ENCODE measurements around the gene PDSS2.

Gene PDSS2

DNA sequence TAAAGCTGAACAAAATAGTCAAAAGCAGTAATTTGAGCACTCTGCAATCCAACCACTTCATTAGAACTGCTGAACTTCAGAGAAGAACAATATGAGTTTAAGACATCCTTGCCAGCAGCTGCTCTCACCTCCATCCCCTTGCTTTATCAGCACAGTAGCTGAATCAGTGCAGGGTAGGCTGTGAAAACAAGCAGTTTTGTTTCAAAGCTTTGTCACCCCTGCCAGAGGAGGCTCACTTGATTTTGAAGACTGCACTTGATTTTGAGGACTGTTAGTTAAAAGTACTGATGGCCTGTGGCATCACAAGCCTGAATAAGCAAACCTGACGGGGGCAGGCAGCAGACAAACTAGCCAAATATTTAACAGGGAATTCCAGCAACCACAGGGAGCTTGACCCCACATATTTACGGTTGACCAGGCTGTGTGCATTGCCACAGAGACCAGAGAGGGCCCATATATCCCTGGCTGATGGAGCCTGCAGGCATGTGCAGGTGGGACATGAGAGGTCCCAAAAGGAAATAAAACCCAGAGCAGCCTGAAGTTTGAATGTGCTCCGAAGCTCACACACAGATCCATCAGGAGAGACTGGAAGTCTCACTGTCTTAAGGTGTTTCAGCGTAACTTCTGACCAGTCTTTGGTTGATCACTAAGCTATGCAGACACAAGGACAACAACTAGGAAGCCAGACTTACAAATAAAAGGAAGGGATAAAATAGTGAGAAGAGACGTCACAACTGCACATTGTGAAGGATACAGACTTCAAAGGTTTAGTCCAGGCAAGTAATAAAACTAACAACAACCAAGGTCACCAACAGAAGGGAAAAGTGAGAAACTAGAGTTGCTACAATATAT lies 97.4 kb downstream of the PDSS2 start:
- DNase-seq (ENCODE audit: low spot score): no peak

- no peak for DNase-seq (ENCODE audit: low spot score)
Observed at GRCh38 chr6:107360476-107360875, 98.9 kb downstream of the PDSS2 start.

DNA sequence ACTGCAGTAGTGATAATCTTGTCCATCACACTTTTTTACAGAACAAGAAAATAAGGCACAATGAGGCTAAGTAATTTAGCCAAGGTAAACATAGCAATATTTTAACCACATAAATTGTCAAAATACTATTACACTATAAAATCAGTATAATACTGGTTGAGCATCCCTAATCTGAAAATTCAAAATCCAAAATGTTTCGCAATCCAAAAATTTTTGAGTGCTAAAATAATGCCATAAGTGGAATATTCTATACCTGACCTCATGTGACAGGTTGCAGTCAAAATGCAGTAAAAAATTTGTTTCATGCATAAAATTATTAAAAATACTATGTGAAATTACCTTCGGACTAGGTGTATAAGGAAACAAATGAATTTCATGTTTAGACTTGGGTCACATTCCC lies 101.5 kb downstream of the PDSS2 start:
- DNase-seq (ENCODE audit: low spot score): no peak

DNA sequence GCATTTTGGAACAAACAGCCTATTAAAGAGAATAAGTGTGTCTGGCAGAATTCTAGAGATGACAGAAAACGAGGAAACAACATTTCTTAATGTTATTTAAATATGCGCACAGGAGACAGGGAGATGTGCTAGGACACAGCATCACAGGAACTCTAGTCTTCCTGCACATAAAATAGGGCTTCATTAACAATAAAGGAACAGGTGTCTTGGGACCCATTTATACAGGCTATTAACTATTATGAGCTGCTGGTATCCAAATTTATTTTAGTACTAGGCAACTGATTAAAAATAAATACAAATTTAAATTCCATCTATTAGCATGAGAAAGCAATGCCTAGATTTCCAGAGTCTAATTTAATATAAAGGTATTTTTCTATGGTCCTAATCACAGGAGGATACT lies 102.3 kb downstream of the PDSS2 start:
- DNase-seq (ENCODE audit: low spot score): no peak

DNA sequence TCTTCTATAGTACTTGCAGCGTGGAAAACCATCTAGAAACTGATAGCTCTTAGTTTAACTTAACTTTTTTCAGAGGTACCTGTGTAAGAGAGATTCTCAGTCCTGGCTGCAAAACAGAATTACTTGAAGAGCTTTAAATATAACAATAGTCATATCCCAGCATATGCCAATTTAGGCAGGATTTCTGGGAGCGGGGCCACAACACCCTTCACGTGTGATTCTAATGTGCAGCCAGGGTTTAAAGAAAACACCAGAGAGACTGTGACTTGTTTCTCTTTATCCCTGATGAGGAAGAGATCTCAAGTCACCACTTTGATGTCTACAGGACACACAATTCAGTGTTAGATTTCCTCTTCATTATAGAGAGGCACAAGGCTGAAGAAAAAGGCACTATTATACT lies 103.7 kb downstream of the PDSS2 start:
- no peak for DNase-seq (ENCODE audit: low spot score)

- no peak for DNase-seq (ENCODE audit: low spot score)
Observed at GRCh38 chr6:107354451-107354850, 104.9 kb downstream of the PDSS2 start.

- DNase-seq (ENCODE audit: low spot score): no peak
Observed at GRCh38 chr6:107353773-107354382, 105.5 kb downstream of the PDSS2 start.

DNA sequence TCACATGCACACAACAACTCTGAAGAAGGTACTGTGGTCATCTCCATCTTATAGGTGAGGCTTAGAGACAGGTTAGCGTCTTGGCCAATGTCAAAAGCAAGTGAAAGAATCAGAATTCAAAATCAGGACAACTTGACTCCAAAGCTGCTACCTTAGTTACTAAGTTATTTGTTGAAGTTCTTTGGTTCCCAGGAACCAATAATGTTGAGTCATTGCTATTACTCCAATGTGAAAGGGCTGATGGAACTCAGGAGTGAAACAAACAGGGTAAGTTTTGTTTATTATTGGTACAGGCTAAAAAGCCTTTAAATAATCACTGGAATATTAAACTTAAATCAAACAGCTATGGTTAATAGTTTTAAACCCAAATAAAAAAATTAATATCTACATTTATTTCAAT lies 111.1 kb downstream of the PDSS2 start:
- no peak for DNase-seq (ENCODE audit: low spot score)

GRCh38 chr6:107345393-107345792 lies 114.0 kb downstream of the PDSS2 start:
- DNase-seq (ENCODE audit: low spot score): no peak

DNA sequence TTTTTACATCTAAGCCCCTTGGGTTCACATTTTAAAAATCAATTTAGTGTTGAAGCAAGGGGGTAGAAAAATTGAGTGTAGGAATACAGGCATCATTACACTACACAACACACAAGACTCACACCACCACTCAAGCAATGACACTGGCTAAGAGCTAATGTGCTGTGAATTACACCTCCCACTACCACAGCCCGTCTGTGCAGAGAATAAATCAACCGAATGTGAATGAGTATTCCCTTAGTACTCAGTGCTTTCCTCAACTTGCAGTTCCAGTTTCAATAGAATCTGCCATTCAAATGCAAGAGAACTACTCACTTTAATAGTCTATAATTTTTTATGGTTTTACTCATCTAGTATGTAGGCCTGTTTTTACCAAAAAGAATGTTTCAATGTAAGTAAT lies 114.4 kb downstream of the PDSS2 start:
- DNase-seq (ENCODE audit: low spot score): no peak

- DNase-seq (ENCODE audit: low spot score): no peak
Observed at GRCh38 chr6:107344383-107344782, 115.0 kb downstream of the PDSS2 start.

DNA sequence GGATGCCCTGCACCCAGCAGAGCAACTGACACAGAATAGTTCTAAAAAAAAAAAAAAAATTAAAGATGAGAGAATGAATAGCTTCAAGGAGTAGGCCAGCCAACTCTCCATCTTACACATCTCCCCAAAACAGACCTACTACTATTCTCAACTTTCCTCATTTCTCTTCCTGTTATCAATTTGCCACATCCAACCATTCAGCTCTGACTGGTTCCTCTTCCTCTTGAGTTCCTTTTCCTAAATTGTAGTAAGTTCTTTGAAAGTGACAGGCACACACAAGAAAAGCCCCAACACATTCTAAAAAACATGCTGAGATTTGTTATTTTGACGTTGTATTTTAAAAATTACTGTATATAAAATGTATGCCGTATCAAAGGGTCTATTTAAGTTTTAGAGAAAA lies 117.2 kb downstream of the PDSS2 start:
- DNase-seq (ENCODE audit: low spot score): no peak

GRCh38 chr6:107340881-107341280 lies 118.5 kb downstream of the PDSS2 start:
- no peak for DNase-seq (ENCODE audit: low spot score)

GRCh38 chr6:107337191-107337741 lies 122.1 kb downstream of the PDSS2 start:
- no peak for DNase-seq (ENCODE audit: low spot score)

- no peak for DNase-seq (ENCODE audit: low spot score)
Observed at GRCh38 chr6:107334026-107334425, 125.3 kb downstream of the PDSS2 start.

- DNase-seq (ENCODE audit: low spot score): no peak
Observed at GRCh38 chr6:107333491-107333890, 125.9 kb downstream of the PDSS2 start.

GRCh38 chr6:107331409-107332386 lies 127.7 kb downstream of the PDSS2 start:
- DNase-seq (ENCODE audit: low spot score): no peak

DNA sequence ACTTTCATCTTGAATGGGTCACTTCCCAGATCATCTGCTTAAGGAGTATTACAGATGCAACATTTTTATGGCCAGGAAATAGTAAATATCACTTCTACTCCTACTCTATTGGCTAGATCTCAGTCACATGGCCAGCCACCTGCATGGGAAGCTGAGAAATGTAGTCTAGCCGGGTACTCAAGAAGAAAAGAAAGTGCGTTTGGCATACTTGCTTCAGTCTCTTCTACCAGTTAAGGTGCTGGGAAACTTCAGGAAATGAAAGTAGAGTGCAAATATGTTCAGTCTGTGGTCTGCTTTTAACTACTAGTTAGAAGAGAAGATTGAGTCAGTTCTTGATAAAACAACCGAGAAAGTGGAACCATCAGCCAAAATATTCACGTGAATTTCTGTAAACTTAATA lies 129.2 kb downstream of the PDSS2 start:
- DNase-seq (ENCODE audit: low spot score): no peak

DNA sequence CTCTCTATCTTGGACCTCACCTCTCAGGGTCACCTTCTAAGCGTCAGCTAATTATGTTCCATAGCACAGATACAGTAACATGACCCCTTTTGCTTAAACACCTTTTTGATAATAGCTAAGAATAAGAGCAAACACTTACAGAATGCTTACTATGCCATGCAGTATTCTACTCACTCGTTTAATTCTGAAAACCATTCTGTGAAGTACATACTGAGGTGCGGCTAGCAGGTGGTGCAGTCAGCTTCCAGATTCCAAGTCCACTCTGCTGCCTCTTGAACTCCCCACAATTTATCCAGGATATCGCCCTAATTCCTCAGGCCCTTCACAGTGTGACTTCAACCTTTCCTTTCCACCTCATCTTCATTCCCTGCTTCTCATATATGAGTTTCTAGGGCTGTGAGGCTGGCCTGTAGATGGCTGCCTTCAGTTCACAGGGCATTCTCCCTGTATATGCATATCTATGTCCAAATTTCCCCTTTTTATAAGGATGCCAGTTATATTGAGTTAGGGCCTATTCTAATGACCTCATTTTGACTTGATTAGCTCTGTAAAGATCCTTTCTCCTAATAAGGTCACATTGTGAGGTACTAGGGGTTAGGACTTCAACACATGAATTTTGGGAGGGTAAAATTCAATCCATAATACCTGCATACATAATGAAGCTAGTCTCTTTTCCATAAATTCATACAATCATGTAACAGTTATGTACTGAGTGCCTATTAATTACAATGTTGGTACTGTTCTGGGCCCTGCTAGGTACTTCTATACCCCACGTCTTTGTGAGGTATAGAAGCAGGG lies 130.1 kb downstream of the PDSS2 start:
- DNase-seq (ENCODE audit: low spot score): no peak

DNA sequence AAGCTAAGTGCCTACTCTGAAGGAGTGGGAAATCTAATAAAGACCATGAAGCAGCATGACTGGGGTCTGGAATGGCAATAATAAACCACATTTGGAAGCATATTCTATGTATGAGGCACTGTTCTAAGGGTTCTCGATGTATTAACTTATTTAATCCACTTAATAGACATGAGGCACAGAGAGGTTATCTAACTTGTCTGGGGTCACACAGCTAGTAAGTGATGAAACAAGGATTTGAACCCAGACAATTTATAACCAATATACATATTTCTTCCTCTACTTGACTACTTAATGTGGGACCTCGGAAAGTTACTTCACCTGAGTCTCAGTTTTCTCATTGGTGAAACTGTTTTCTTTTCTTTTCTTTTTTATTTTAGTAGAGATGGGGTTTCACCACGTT lies 131.3 kb downstream of the PDSS2 start:
- DNase-seq (ENCODE audit: low spot score): no peak

DNA sequence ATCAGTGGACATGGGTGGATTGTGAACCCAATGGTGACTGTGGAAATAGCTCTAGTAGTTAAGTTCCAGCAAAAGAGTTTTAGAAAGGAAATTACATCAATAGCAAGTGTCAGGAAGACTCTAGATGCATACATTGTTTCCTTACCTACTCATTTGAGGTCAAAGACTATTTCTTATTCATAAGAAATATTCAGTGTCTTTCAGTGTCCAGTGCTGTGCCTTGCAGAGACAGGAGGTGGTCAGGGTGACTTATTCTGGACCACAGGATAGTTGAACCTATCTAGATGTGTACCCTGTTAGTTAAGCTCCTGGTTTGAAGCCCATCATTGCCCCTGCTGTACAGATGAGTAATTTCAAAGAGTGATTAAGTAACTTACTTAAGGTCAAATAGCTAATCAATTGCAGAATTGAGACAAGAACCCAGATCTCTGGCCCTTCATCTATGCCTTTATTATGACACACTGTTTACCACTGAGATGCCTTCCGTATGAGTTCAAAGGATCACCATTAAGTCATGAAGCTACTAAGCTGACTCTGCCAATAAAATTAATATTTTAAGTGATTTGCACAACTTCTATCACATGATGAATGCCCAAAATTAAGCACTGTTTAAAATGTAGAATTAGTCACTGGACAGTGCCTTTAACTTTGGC lies 136.1 kb downstream of the PDSS2 start:
- no peak for DNase-seq (ENCODE audit: low spot score)

All from CD4-positive, alpha-beta T cell treated with Interleukin-6 at 100 ng/mL for 8 hours (primary cell).